ENCODE measurements around the gene CIAO2B. TPM values are rescaled to one million over a fixed set of nuclear protein-coding genes. Genes with fewer than 3 reads are reported as not detected.

The CIAO2B gene
- total RNA-seq, 1 donor, result 97.4 TPM

DNA sequence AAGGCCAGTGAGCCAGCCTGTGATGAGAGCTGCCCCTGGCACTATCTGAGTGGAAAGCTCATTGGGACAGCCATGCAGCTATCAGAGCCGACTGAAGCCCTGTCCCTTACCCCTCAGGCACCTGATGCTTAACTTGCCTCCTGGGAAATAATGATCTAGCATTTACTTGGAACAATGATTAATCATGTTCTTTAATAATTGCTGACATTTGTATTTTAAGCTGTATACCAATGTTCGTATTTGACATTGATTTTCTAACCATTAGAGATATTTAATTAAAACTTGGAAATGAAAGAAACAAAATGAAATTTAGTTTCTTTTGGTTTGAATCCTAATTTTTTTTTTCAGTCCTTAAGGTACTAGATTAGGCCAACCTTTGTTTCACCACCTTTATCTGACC is 43.4 kb downstream of the CIAO2B start:
- Histone ChIP-seq H4K20me1 (ENCODE audit: insufficient read depth, low read length) (peaks cover 4% of the 10 kb centered on the region), H3K36me3 (ENCODE audit: insufficient read depth, low read length) (peaks cover 5% of the 10 kb centered on the region), H3K4me1 (ENCODE audit: insufficient read depth, low read length) (peaks cover 7% of the 10 kb centered on the region), H3K4me3 (ENCODE audit: insufficient read depth, low read length) (no peak overlapping the region), H3K27ac (ENCODE audit: low read depth, low read length) (no peak overlapping the region), H3K9me3 (ENCODE audit: low read depth, low read length) (no peaks in the 10 kb centered on the region), H3K4me2 (ENCODE audit: insufficient read depth, low read length) (no peak overlapping the region), H3K27me3 (ENCODE audit: insufficient read depth, low read length) (no peaks in the 10 kb centered on the region), H2AFZ (ENCODE audit: low read length) (no peak overlapping the region), H3K79me2 (ENCODE audit: insufficient read depth, low read length) (no peaks in the 10 kb centered on the region)
- TF ChIP-seq, protein P1, sequence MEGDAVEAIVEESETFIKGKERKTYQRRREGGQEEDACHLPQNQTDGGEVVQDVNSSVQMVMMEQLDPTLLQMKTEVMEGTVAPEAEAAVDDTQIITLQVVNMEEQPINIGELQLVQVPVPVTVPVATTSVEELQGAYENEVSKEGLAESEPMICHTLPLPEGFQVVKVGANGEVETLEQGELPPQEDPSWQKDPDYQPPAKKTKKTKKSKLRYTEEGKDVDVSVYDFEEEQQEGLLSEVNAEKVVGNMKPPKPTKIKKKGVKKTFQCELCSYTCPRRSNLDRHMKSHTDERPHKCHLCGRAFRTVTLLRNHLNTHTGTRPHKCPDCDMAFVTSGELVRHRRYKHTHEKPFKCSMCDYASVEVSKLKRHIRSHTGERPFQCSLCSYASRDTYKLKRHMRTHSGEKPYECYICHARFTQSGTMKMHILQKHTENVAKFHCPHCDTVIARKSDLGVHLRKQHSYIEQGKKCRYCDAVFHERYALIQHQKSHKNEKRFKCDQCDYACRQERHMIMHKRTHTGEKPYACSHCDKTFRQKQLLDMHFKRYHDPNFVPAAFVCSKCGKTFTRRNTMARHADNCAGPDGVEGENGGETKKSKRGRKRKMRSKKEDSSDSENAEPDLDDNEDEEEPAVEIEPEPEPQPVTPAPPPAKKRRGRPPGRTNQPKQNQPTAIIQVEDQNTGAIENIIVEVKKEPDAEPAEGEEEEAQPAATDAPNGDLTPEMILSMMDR (IDR thresholded peaks at IDR 0.05; ENCODE audit: extremely low read depth, low read depth, low read length), result no peak
- DNase-seq (ENCODE audit: insufficient read length, low spot score, missing footprints), result no peak

GRCh38 chr16:66889622-66890021 is 44.6 kb downstream of the CIAO2B start:
- TF ChIP-seq, protein P1 (IDR thresholded peaks at IDR 0.05; ENCODE audit: extremely low read depth, low read depth, low read length), result no peak
- Histone ChIP-seq H2AFZ (ENCODE audit: low read length) (no peak overlapping the region), H3K9me3 (ENCODE audit: low read depth, low read length) (no peaks in the 10 kb centered on the region), H3K4me3 (ENCODE audit: insufficient read depth, low read length) (no peak overlapping the region), H3K27ac (ENCODE audit: low read depth, low read length) (no peak overlapping the region), H3K4me2 (ENCODE audit: insufficient read depth, low read length) (no peak overlapping the region), H4K20me1 (ENCODE audit: insufficient read depth, low read length) (peaks cover 10% of the 10 kb centered on the region), H3K36me3 (ENCODE audit: insufficient read depth, low read length) (peaks cover 16% of the 10 kb centered on the region), H3K4me1 (ENCODE audit: insufficient read depth, low read length) (peaks cover 7% of the 10 kb centered on the region), H3K27me3 (ENCODE audit: insufficient read depth, low read length) (no peaks in the 10 kb centered on the region), H3K79me2 (ENCODE audit: insufficient read depth, low read length) (peaks cover 8% of the 10 kb centered on the region)
- no peak for DNase-seq (ENCODE audit: insufficient read length, low spot score, missing footprints)

DNA sequence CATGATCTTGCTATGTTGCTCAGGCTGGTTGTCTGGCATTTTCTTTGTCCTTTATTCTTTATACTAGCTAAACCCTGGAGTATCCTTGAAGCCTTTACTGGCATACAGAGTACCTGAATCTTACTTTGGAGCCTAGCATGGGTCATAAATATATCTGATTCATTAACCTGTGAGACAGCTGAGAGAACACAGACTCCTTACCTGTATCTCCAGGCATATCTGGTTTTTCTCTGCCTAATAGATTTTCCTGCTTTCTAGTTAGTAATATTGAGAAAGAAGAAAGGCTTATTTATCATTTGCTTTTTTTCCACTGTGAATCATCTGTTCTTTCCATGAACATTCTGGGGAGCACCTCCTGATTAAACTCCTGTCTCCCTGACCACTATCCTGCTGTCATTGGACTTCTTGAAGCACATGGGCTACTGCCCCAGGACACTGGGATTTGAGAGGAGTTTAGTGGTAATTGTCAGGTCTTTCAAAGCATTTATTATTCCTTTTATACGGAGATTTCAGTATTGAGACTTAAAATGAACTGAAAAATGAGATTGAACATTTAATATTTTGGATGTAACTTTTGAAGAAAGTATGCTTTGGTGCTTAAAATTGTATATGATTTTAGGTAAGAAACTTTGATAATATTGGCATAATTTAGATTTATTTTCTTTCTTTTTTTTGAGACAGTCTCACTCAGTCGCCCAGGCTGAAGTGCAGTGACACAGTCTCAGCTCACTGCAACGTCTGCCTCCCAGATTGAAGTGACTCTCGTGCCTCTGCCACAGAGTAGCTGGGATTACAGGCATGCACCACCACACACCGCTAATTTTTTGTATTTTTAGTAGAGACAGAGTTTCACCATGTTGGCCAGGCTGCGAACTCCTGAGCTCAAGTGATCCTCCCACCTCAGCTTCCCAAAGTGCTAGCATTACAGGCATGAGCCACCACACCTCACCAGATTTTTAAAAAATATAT is 45.3 kb downstream of the CIAO2B start:
- H3K79me2 ChIP-seq (ENCODE audit: insufficient read depth, low read length), result peaks cover 11% of the 10 kb centered on the region
- no peak overlapping the region for H3K27ac ChIP-seq (ENCODE audit: low read depth, low read length)
- TF ChIP-seq, protein P1 (IDR thresholded peaks at IDR 0.05; ENCODE audit: extremely low read depth, low read depth, low read length), result no peak
- DNase-seq (ENCODE audit: insufficient read length, low spot score, missing footprints), result no peak
- no peak overlapping the region for H3K4me2 ChIP-seq (ENCODE audit: insufficient read depth, low read length)
- peaks cover 22% of the 10 kb centered on the region for H3K36me3 ChIP-seq (ENCODE audit: insufficient read depth, low read length)
- H3K27me3 ChIP-seq (ENCODE audit: insufficient read depth, low read length), result no peaks in the 10 kb centered on the region
- H4K20me1 ChIP-seq (ENCODE audit: insufficient read depth, low read length), result peaks cover 11% of the 10 kb centered on the region
- H3K4me3 ChIP-seq (ENCODE audit: insufficient read depth, low read length), result no peak overlapping the region
- peaks cover 7% of the 10 kb centered on the region for H3K4me1 ChIP-seq (ENCODE audit: insufficient read depth, low read length)
- H3K9me3 ChIP-seq (ENCODE audit: low read depth, low read length), result no peaks in the 10 kb centered on the region
- H2AFZ ChIP-seq (ENCODE audit: low read length), result no peak overlapping the region

- H4K20me1 ChIP-seq (ENCODE audit: insufficient read depth, low read length), result peaks cover 12% of the 10 kb centered on the region
- no peak overlapping the region for H2AFZ ChIP-seq (ENCODE audit: low read length)
- no peak overlapping the region for H3K27ac ChIP-seq (ENCODE audit: low read depth, low read length)
- peaks cover 17% of the 10 kb centered on the region for H3K79me2 ChIP-seq (ENCODE audit: insufficient read depth, low read length)
- no peak for DNase-seq (ENCODE audit: insufficient read length, low spot score, missing footprints)
- TF ChIP-seq, protein P1 (IDR thresholded peaks at IDR 0.05; ENCODE audit: extremely low read depth, low read depth, low read length), result no peak
- H3K4me1 ChIP-seq (ENCODE audit: insufficient read depth, low read length), result peaks cover 7% of the 10 kb centered on the region
- H3K27me3 ChIP-seq (ENCODE audit: insufficient read depth, low read length), result no peaks in the 10 kb centered on the region
- H3K36me3 ChIP-seq (ENCODE audit: insufficient read depth, low read length), result peaks cover 24% of the 10 kb centered on the region
- H3K9me3 ChIP-seq (ENCODE audit: low read depth, low read length), result no peaks in the 10 kb centered on the region
- H3K4me3 ChIP-seq (ENCODE audit: insufficient read depth, low read length), result no peak overlapping the region
- peak overlapping the region; percentile 20 for H3K4me2 ChIP-seq (ENCODE audit: insufficient read depth, low read length)
These were observed 47.3 kb downstream of the CIAO2B start for GRCh38 chr16:66886914-66887313.
